Breast epithelium (tissue), 3 donors: ENCODE results near the gene CAPZA2.

ENCODE experiments used
- CTCF ChIP-seq, 3 donors: fragments of 450-650 bp; IDR thresholded peaks; one replicate each; pipeline ENCODE4 v1.5.1; 2016 to 2017; ENCODE audit warnings: antibody characterized with exemption in 3 of 3, mild to moderate bottlenecking in 3 of 3, moderate library complexity in 3 of 3
- POLR2A ChIP-seq: fragments of 450-650 bp; IDR thresholded peaks from one replicate; pipeline ENCODE4 v1.6.1; 2016; ENCODE audit warnings: antibody characterized with exemption, mild to moderate bottlenecking, moderate library complexity

GRCh38 chr7:116876664-116877442 is 14.5 kb downstream of the CAPZA2 start:
- TF ChIP-seq CTCF (IDR thresholded peaks at IDR 0.05), result no peak
- no peak for TF ChIP-seq POLR2A
